Hepatocyte (in vitro differentiated cells): Measurements from ENCODE around the gene ATP6V0D1. TPM values are rescaled to one million over a fixed set of nuclear protein-coding genes. Genes with fewer than 3 reads are reported as not detected.
A peak's percentile ranks its signal among the peaks of the same experiment; 100 is the strongest.
"Not testable (repeated sequence)": the region's sequence is repeated elsewhere in the genome, so short reads cannot be mapped to it uniquely, and the experiment has no call there.

Experiments
- DNase-seq: peaks from one replicate; pipeline ENCODE4 v3.0.0-alpha.2; 2016; ENCODE audit warnings: low spot score
- H2AFZ ChIP-seq: fragments of 200-600 bp; sonication (generic); 2 replicates; pipeline ENCODE4 v1.6.0; 2016; ENCODE audit warnings: antibody characterized with exemption, mild to moderate bottlenecking
- H3K27ac ChIP-seq: fragments of 200-600 bp; sonication (generic); 2 replicates; pipeline ENCODE4 v1.5.1; 2016; ENCODE audit warnings: mild to moderate bottlenecking
- H3K27me3 ChIP-seq: fragments of 200-600 bp; sonication (generic); 2 replicates; pipeline ENCODE4 v1.6.1; 2016
- H3K36me3 ChIP-seq: fragments of 200-600 bp; sonication (generic); replicated peaks from 2 replicates; pipeline ENCODE4 v1.5.1; 2016; ENCODE audit warnings: low read depth; ENCODE audit not compliant: insufficient read depth
- H3K4me1 ChIP-seq: fragments of 200-600 bp; sonication (generic); 2 replicates; pipeline ENCODE4 v1.5.1; 2016; ENCODE audit warnings: mild to moderate bottlenecking, moderate library complexity; ENCODE audit not compliant: insufficient read depth
- H3K4me2 ChIP-seq: fragments of 200-600 bp; sonication (generic); 2 replicates; pipeline ENCODE4 v1.6.0; 2016
- H3K4me3 ChIP-seq: fragments of 200-600 bp; sonication (generic); 2 replicates; pipeline ENCODE4 v1.5.1; 2016; ENCODE audit warnings: mild to moderate bottlenecking
- H3K79me2 ChIP-seq: fragments of 200-600 bp; sonication (generic); 2 replicates; pipeline ENCODE4 v1.6.0; 2017; ENCODE audit warnings: mild to moderate bottlenecking
- H3K9me2 ChIP-seq: fragments of 200-600 bp; sonication (generic); replicated peaks from 2 replicates; pipeline ENCODE4 v1.6.0; 2017; ENCODE audit warnings: mild to moderate bottlenecking; ENCODE audit not compliant: insufficient read depth
- H3K9me3 ChIP-seq: fragments of 200-600 bp; sonication (generic); 2 replicates; pipeline ENCODE4 v1.5.1; 2016; ENCODE audit warnings: low read depth, mild to moderate bottlenecking
- H4K20me1 ChIP-seq: fragments of 200-600 bp; sonication (generic); 2 replicates; pipeline ENCODE4 v1.6.0; 2016; ENCODE audit warnings: mild to moderate bottlenecking; ENCODE audit not compliant: insufficient read depth, poor library complexity, severe bottlenecking
- EZH2 ChIP-seq: fragments of 200-600 bp; sonication (generic); IDR thresholded peaks from 2 replicates; pipeline ENCODE4 v1.6.1; 2016; ENCODE audit warnings: antibody characterized with exemption, mild to moderate bottlenecking, borderline replicate concordance
- EZH2phosphoT487 ChIP-seq: fragments of 200-600 bp; sonication (generic); IDR thresholded peaks from one replicate; pipeline ENCODE4 v1.6.1; 2018; ENCODE audit warnings: antibody characterized with exemption, mild to moderate bottlenecking, low read depth, moderate library complexity; ENCODE audit not compliant: unreplicated experiment, severe bottlenecking
- WGBS: methylation state at CpG from one replicate; pipeline ENCODE4 v1.1.6; 2016; ENCODE audit warnings: low lambda C conversion rate; ENCODE audit errors: missing lambda C conversion rate; 5-methylcytosine and 5-hydroxymethylcytosine counted together
- polyA plus RNA-seq: library from polyadenylated mRNA; unstranded; fragments of >200 nt; fragmentation: Nextera tagmentation; extraction: Ambion mirVana; gene quantifications from 2 replicates; pipeline ENCODE4 v1.2.1, GENCODE V29; 2016
- total RNA-seq: library from RNA; depleted of rRNA; stranded (reverse); fragments of >200 nt; gene quantifications from 2 replicates; pipeline ENCODE4 v1.2.3, GENCODE V29; 2014
- TF ChIP-seq, protein P1 (sequence below): fragments of 200-600 bp; sonication (generic); IDR thresholded peaks from 2 replicates; pipeline ENCODE4 v1.5.1; 2016; ENCODE audit warnings: antibody characterized with exemption, mild to moderate bottlenecking; ENCODE audit not compliant: poor library complexity

ATP6V0D1 gene
- total and polyA plus RNA-seq, 2 experiments from 2014 or later: 157 to 223 TPM

DNA sequence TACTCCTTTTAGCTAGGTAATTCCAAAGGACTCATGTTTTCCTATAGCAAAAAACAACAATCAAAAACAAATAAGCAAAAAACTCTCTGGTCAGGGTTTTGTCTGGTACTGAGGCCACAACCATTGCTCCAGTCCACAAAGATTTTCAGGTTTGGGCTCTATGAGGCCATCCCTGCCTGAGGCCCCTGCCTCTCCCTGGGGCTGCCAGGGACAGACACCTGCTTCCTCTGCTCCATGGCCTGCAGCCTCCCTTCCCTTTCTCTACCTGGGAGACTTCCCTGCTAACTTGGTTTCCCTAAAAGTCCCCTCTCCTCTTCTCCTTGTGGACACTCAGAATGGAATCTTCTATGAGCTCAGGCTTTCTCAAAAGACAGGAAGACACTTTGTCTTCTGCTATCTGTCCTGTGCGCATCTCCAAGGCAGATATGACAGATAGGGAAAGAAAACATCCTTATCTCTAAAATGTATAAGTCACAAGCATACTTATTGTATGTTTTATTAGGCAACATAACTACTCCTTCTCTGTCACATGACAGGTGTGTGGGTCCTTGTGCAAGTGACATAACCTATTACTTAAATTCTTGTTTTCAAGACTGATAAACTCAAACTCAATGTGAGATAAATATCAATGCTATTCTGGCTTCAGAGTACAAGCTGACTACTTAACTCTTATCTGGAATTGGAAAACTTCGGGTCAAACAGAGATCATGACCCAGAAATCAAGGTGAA lies 63.5 kb downstream of the ATP6V0D1 start:
- Histone ChIP-seq H3K9me2 (no peaks in the 10 kb centered on the region), H4K20me1 (no peaks in the 10 kb centered on the region)
- 68% methylated on average over 2 of the region's 2 CpGs for WGBS

DNA sequence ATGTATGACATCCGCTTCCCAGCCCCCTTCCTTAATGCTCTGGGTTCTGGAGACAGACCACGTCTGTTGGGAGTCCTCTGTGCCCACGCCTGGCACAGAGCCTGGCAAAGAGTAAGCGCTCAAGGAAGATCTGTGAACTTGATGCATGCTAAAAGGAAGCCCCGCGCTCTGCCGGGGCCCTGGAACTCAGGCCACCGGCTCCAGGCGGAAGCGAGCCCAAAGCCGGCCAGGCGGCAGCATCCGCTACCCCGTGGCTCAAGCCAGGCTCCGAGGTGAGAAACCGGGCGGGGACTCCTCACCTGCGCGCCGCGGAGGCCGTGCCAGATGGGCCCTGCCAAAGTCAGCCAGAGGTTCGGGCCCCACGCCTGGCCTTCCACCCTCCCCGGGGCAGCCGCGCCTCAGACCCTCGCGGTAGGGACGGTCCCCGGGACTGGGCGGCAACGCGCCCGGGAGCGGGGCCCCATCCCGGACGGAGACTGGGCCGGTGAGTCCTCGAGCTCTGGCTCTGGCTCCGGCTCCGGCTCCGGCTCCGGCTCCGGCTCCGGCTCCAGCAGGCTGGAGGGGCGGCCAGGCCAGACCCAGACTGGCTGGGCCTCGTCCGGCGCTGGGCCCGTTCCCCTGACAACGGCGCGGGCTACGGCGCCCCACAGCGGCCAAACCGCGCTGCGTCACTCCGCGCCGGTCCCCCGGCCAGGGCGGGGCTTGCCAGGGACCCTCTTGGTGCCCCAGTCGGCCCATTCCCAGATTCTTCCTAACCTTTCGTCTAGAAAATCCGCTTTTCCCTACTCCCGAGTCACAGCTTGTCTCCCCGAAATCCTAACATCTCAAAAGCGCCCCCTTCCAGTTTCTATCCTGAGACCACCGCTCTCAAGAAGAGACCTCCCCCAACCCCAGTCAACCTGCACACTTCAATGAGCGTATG lies 64.8 kb downstream of the ATP6V0D1 start, which contains the start of gene ZDHHC1:
ZDHHC1 (minus strand) TSS at position 606 of the 922 bp plus-strand sequence. CDS start 8,702 bp downstream, outside the sequence.
- H3K27me3 ChIP-seq: no peaks in the 10 kb centered on the region
- no peaks in the 10 kb centered on the region for H3K9me2 ChIP-seq
- peak within 1 kb of the TSS; percentile 94 for H3K4me2 ChIP-seq
- peak; percentile 88 for DNase-seq
- TF ChIP-seq, protein P1, sequence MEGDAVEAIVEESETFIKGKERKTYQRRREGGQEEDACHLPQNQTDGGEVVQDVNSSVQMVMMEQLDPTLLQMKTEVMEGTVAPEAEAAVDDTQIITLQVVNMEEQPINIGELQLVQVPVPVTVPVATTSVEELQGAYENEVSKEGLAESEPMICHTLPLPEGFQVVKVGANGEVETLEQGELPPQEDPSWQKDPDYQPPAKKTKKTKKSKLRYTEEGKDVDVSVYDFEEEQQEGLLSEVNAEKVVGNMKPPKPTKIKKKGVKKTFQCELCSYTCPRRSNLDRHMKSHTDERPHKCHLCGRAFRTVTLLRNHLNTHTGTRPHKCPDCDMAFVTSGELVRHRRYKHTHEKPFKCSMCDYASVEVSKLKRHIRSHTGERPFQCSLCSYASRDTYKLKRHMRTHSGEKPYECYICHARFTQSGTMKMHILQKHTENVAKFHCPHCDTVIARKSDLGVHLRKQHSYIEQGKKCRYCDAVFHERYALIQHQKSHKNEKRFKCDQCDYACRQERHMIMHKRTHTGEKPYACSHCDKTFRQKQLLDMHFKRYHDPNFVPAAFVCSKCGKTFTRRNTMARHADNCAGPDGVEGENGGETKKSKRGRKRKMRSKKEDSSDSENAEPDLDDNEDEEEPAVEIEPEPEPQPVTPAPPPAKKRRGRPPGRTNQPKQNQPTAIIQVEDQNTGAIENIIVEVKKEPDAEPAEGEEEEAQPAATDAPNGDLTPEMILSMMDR: peak; percentile 63
- TF ChIP-seq EZH2phosphoT487: no peak
- 5% methylated on average over 72 of the region's 73 CpGs for WGBS
- H3K79me2 ChIP-seq: no peaks in the 10 kb centered on the region
- peak within 1 kb of the TSS; percentile 74 for H3K27ac ChIP-seq
- peaks cover 6% of the 10 kb centered on the region for H3K4me1 ChIP-seq
- H3K36me3 ChIP-seq: no peaks in the 10 kb centered on the region
- peak within 1 kb of the TSS; percentile 76 for H3K4me3 ChIP-seq
- no peaks in the 10 kb centered on the region for H4K20me1 ChIP-seq
- peak within 1 kb of the TSS; percentile 96 for H2AFZ ChIP-seq
- H3K9me3 ChIP-seq: no peaks in the 10 kb centered on the region

More for the DNA sequence above, 63.5 kb downstream of the ATP6V0D1 start:
- no peaks in the 10 kb centered on the region for H3K79me2 ChIP-seq
- H3K4me1 ChIP-seq: peaks cover 6% of the 10 kb centered on the region
- H3K27me3 ChIP-seq: no peaks in the 10 kb centered on the region
- H3K27ac ChIP-seq: peak overlapping the region; percentile 44
- no peaks in the 10 kb centered on the region for H3K36me3 ChIP-seq
- H3K4me2 ChIP-seq: no peak overlapping the region
- H2AFZ ChIP-seq: no peak overlapping the region
- DNase-seq: no peak
- no peaks in the 10 kb centered on the region for H3K9me3 ChIP-seq
- no peak overlapping the region for H3K4me3 ChIP-seq
- no peak for TF ChIP-seq EZH2phosphoT487
- TF ChIP-seq, protein P1: no peak
- TF ChIP-seq EZH2: no peak

GRCh38 chr16:67415421-67415820 lies 65.5 kb downstream of the ATP6V0D1 start:
- H3K36me3 ChIP-seq, H3K79me2 ChIP-seq, DNase-seq, H3K9me2 ChIP-seq, H3K27me3 ChIP-seq, H3K9me3 ChIP-seq, H4K20me1 ChIP-seq, H3K4me1 ChIP-seq: not testable (repeated sequence)
- H3K4me3 ChIP-seq: peak overlapping the region; percentile 76
- H2AFZ ChIP-seq: peak overlapping the region; percentile 96
- WGBS: 98% methylated on average over 17 of the region's 19 CpGs
- H3K4me2 ChIP-seq: peak overlapping the region; percentile 94
- peak overlapping the region; percentile 74 for H3K27ac ChIP-seq
